ENCODE data around the gene GATAD2B. TPM values are rescaled to one million over a fixed set of nuclear protein-coding genes. Genes with fewer than 3 reads are reported as not detected.
"Not testable (repeated sequence)": the region's sequence is repeated elsewhere in the genome, so short reads cannot be mapped to it uniquely, and the experiment has no call there.

GATAD2B gene
- total RNA-seq, 1 donor from 2014 or later, result 47.0 TPM

GRCh38 chr1:153921080-153921802 lies 1.5 kb downstream of the GATAD2B start:
- H3K4me1 Mint-ChIP-seq (ENCODE audit: low read depth), result peaks cover 43% of the 10 kb centered on the region
- no peak for DNase-seq (ENCODE audit: low spot score)
- H3K36me3 Mint-ChIP-seq (ENCODE audit: low read depth), result no peaks in the 10 kb centered on the region
- no peaks in the 10 kb centered on the region for H3K27me3 Mint-ChIP-seq (ENCODE audit: low read depth)
- H3K27ac Mint-ChIP-seq (ENCODE audit: unreplicated experiment), result peak overlapping the region; percentile 92
- no peaks in the 10 kb centered on the region for H3K9me3 Mint-ChIP-seq (ENCODE audit: low read depth)
- H3K4me3 Mint-ChIP-seq (ENCODE audit: unreplicated experiment), result peak overlapping the region; percentile 94
- no peak for TF ChIP-seq CTCF (IDR thresholded peaks at IDR 0.05)

- no peak for DNase-seq (ENCODE audit: low spot score)
- Mint-ChIP-seq H3K9me3 (ENCODE audit: low read depth) (no peaks in the 10 kb centered on the region), H3K27me3 (ENCODE audit: low read depth) (no peaks in the 10 kb centered on the region)
Measured at GRCh38 chr1:153919876-153920852, 2.6 kb downstream of the GATAD2B start.

GRCh38 chr1:153916297-153916696 lies 6.5 kb downstream of the GATAD2B start:
- no peak for TF ChIP-seq CTCF (IDR thresholded peaks at IDR 0.05)

More at GRCh38 chr1:153919876-153920852, 2.6 kb downstream of the GATAD2B start:
- Mint-ChIP-seq H3K4me1 (ENCODE audit: low read depth) (peaks cover 43% of the 10 kb centered on the region), H3K27ac (ENCODE audit: unreplicated experiment) (peak overlapping the region; percentile 79), H3K36me3 (ENCODE audit: low read depth) (no peaks in the 10 kb centered on the region), H3K4me3 (ENCODE audit: unreplicated experiment) (peak overlapping the region; percentile 94)
- TF ChIP-seq CTCF (IDR thresholded peaks at IDR 0.05), result peak; percentile 71

GRCh38 chr1:153912349-153912748 lies 10.4 kb downstream of the GATAD2B start:
- no peak for DNase-seq (ENCODE audit: low spot score)
- Mint-ChIP-seq H3K27ac (ENCODE audit: unreplicated experiment) (no peak overlapping the region), H3K27me3 (ENCODE audit: low read depth) (no peaks in the 10 kb centered on the region), H3K36me3 (ENCODE audit: low read depth) (peaks cover under 1% of the 10 kb centered on the region), H3K4me1 (ENCODE audit: low read depth) (peaks cover 6% of the 10 kb centered on the region), H3K9me3 (ENCODE audit: low read depth) (no peaks in the 10 kb centered on the region), H3K4me3 (ENCODE audit: unreplicated experiment) (no peak overlapping the region)
- TF ChIP-seq CTCF (IDR thresholded peaks at IDR 0.05), result no peak

More at GRCh38 chr1:153916297-153916696, 6.5 kb downstream of the GATAD2B start:
- H3K9me3 Mint-ChIP-seq (ENCODE audit: low read depth), result no peaks in the 10 kb centered on the region
- no peak overlapping the region for H3K27ac Mint-ChIP-seq (ENCODE audit: unreplicated experiment)
- no peaks in the 10 kb centered on the region for H3K27me3 Mint-ChIP-seq (ENCODE audit: low read depth)
- H3K4me3 Mint-ChIP-seq (ENCODE audit: unreplicated experiment), result no peak overlapping the region
- H3K4me1 Mint-ChIP-seq (ENCODE audit: low read depth), result peaks cover 35% of the 10 kb centered on the region
- H3K36me3 Mint-ChIP-seq (ENCODE audit: low read depth), result no peaks in the 10 kb centered on the region
- no peak for DNase-seq (ENCODE audit: low spot score)

GRCh38 chr1:153910560-153910959 lies 12.2 kb downstream of the GATAD2B start:
- H3K9me3 Mint-ChIP-seq (ENCODE audit: low read depth); H3K27me3 Mint-ChIP-seq (ENCODE audit: low read depth); DNase-seq (ENCODE audit: low spot score); H3K36me3 Mint-ChIP-seq (ENCODE audit: low read depth); H3K27ac Mint-ChIP-seq (ENCODE audit: unreplicated experiment); H3K4me3 Mint-ChIP-seq (ENCODE audit: unreplicated experiment): not testable (repeated sequence)
- H3K4me1 Mint-ChIP-seq (ENCODE audit: low read depth), result peaks cover 15% of the 10 kb centered on the region
